ENCODE data around the gene SLC16A5.
"Not testable (repeated sequence)": the region's sequence is repeated elsewhere in the genome, so short reads cannot be mapped to it uniquely, and the experiment has no call there.

SLC16A5 gene

GRCh38 chr17:75115555-75115954 is 27.8 kb downstream of the SLC16A5 start:
- FAIRE-seq (no peak), DNase-seq (ENCODE audit: insufficient read length, low spot score) (no peak)
- TF ChIP-seq CTCF (IDR thresholded peaks at IDR 0.05; ENCODE audit: insufficient read depth, missing control alignments), result no peak

GRCh38 chr17:75116737-75117136 is 29.0 kb downstream of the SLC16A5 start:
- DNase-seq (ENCODE audit: insufficient read length, low spot score) (no peak), FAIRE-seq (no peak)
- TF ChIP-seq CTCF (IDR thresholded peaks at IDR 0.05; ENCODE audit: insufficient read depth, missing control alignments), result no peak

- FAIRE-seq, result no peak
- TF ChIP-seq CTCF (IDR thresholded peaks at IDR 0.05; ENCODE audit: insufficient read depth, missing control alignments), result no peak
These were observed 30.6 kb downstream of the SLC16A5 start for GRCh38 chr17:75118307-75118706.

GRCh38 chr17:75124041-75124818 is 36.5 kb downstream of the SLC16A5 start:
- no peak for TF ChIP-seq CTCF (IDR thresholded peaks at IDR 0.05; ENCODE audit: insufficient read depth, missing control alignments)
- FAIRE-seq (no peak), DNase-seq (ENCODE audit: insufficient read length, low spot score) (no peak)

More at GRCh38 chr17:75118307-75118706, 30.6 kb downstream of the SLC16A5 start:
- DNase-seq (ENCODE audit: insufficient read length, low spot score), result no peak

- FAIRE-seq, result no peak
- no peak for TF ChIP-seq CTCF (IDR thresholded peaks at IDR 0.05; ENCODE audit: insufficient read depth, missing control alignments)
These were observed 37.0 kb downstream of the SLC16A5 start for GRCh38 chr17:75124819-75125162.

GRCh38 chr17:75125984-75126383 is 38.2 kb downstream of the SLC16A5 start:
- TF ChIP-seq CTCF (IDR thresholded peaks at IDR 0.05; ENCODE audit: insufficient read depth, missing control alignments), result no peak
- DNase-seq (ENCODE audit: insufficient read length, low spot score) (no peak), FAIRE-seq (no peak)

More at GRCh38 chr17:75124819-75125162, 37.0 kb downstream of the SLC16A5 start:
- DNase-seq (ENCODE audit: insufficient read length, low spot score), result no peak

- FAIRE-seq, result no peak
These were observed 39.2 kb downstream of the SLC16A5 start for GRCh38 chr17:75126954-75127353.

GRCh38 chr17:75127936-75128335 is 40.2 kb downstream of the SLC16A5 start:
- FAIRE-seq; DNase-seq (ENCODE audit: insufficient read length, low spot score): not testable (repeated sequence)

More at GRCh38 chr17:75126954-75127353, 39.2 kb downstream of the SLC16A5 start:
- no peak for DNase-seq (ENCODE audit: insufficient read length, low spot score)
- TF ChIP-seq CTCF (IDR thresholded peaks at IDR 0.05; ENCODE audit: insufficient read depth, missing control alignments), result no peak

Data from D721Med (cell line).